HG03175 (cell line): Measurements from ENCODE around the gene BRMS1.
"Not testable (repeated sequence)": the region's sequence is repeated elsewhere in the genome, so short reads cannot be mapped to it uniquely, and the experiment has no call there.

Experiments used
- ATAC-seq: cut with Tn5 transposase; IDR thresholded peaks from one replicate; pipeline ENCODE4 v1.9.1; 2021; ENCODE audit warnings: mild to moderate bottlenecking, moderate library complexity; ENCODE audit not compliant: unreplicated experiment

BRMS1 gene

GRCh38 chr11:66326261-66327111 lies 18.4 kb downstream of the BRMS1 start:
- ATAC-seq = no peak

GRCh38 chr11:66325263-66325671 lies 19.6 kb downstream of the BRMS1 start:
- ATAC-seq = no peak

- no peak for ATAC-seq
These were observed 20.2 kb downstream of the BRMS1 start for GRCh38 chr11:66324664-66325063.

- no peak for ATAC-seq
These were observed 21.2 kb downstream of the BRMS1 start for GRCh38 chr11:66323684-66324083.

GRCh38 chr11:66322732-66323427 lies 22.0 kb downstream of the BRMS1 start:
- ATAC-seq = no peak

GRCh38 chr11:66321606-66322005 lies 23.3 kb downstream of the BRMS1 start:
- no peak for ATAC-seq

GRCh38 chr11:66320748-66321147 lies 24.2 kb downstream of the BRMS1 start:
- ATAC-seq = not testable (repeated sequence)

GRCh38 chr11:66320289-66320688 lies 24.6 kb downstream of the BRMS1 start:
- not testable (repeated sequence) for ATAC-seq

- no peak for ATAC-seq
These were observed 26.3 kb downstream of the BRMS1 start for GRCh38 chr11:66318600-66318970.

- ATAC-seq = no peak
These were observed 26.9 kb downstream of the BRMS1 start for GRCh38 chr11:66317723-66318599.

- ATAC-seq = no peak
These were observed 27.6 kb downstream of the BRMS1 start for GRCh38 chr11:66317322-66317722.

GRCh38 chr11:66316849-66317251 lies 28.1 kb downstream of the BRMS1 start, which contains the start of gene CD248:
TSS of gene CD248 (minus strand) at chr11:66317044. CDS start at chr11:66317027, 17 bp downstream.
- ATAC-seq = no peak

GRCh38 chr11:66315921-66316811 lies 28.7 kb downstream of the BRMS1 start:
- ATAC-seq = no peak

GRCh38 chr11:66315498-66315885 lies 29.4 kb downstream of the BRMS1 start:
- ATAC-seq = no peak

GRCh38 chr11:66314561-66315497 lies 30.1 kb downstream of the BRMS1 start:
- no peak for ATAC-seq

GRCh38 chr11:66314186-66314501 lies 30.8 kb downstream of the BRMS1 start:
- ATAC-seq = no peak

GRCh38 chr11:66313321-66314185 lies 31.4 kb downstream of the BRMS1 start:
- no peak for ATAC-seq
